ENCODE measurements around the gene GRIK3.
"Not testable (repeated sequence)": the region's sequence is repeated elsewhere in the genome, so short reads cannot be mapped to it uniquely, and the experiment has no call there.

The GRIK3 gene

DNA sequence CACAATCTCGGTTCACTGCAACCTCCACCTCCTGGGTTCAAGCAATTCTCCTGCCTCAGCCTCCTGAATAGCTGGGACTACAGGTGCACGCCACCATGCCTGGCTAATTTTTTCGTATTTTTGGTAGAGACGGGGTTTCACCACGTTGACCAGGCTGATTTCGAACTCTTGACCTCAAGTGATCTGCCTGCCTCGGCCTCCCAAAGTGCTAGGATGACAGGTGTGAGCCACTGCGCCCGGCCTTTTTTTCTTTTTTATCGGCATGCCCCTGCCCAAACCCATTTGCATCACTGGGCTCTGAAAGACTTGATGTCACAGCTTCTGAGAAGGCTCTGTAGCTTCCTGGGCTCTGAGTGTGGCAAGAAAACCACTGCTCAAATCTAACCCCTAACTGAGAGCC lies 125.0 kb downstream of the GRIK3 start:
- not testable (repeated sequence) for DNase-seq (ENCODE audit: low read depth)

DNA sequence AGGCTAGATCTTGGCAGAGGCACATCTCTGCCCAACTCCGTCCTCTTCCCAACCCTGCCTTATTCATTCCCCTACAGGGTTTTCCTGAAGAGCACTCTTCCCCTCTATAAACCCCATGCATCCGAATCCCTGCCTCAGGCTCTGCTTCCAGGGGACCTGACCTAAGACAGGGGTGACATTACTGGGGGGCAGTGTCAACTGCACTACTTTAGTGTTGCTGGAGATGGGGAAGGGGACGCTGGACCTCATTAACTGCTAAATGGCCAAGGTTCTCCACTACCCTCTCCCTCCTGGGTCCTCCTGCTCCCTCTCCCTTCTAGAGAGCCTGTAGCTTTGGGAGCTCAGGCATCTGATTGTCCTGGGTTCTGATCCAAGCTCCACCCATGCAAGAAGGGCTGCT lies 126.2 kb downstream of the GRIK3 start:
- no peak for DNase-seq (ENCODE audit: low read depth)

GRCh38 chr1:36906555-36906954 lies 127.8 kb downstream of the GRIK3 start:
- no peak for DNase-seq (ENCODE audit: low read depth)

DNA sequence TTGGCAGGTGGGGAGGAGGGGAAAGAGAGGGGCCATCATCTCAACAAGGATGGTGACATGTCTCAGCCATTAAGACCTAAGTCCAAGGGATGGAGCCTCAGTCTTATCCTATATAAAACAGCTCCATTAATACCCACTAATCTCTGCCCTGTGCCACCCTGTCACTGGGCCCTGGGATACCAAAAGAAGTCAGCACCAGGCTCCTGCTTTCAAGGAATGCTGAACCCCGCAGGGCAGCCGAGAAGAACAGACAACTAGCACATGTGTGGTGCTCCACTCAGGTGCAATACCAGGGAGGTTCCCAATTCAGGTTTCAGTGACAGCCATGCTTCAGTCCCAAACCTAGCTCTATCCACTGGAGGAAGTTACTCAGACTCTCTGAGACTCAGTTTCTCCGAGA lies 128.4 kb downstream of the GRIK3 start:
- no peak for DNase-seq (ENCODE audit: low read depth)

- DNase-seq (ENCODE audit: low read depth), result no peak
Measured at GRCh38 chr1:36900128-36900527, 134.2 kb downstream of the GRIK3 start.

GRCh38 chr1:36897813-36898212 lies 136.5 kb downstream of the GRIK3 start:
- not testable (repeated sequence) for DNase-seq (ENCODE audit: low read depth)

- DNase-seq (ENCODE audit: low read depth), result no peak
Measured at GRCh38 chr1:36894824-36895223, 139.5 kb downstream of the GRIK3 start.

DNA sequence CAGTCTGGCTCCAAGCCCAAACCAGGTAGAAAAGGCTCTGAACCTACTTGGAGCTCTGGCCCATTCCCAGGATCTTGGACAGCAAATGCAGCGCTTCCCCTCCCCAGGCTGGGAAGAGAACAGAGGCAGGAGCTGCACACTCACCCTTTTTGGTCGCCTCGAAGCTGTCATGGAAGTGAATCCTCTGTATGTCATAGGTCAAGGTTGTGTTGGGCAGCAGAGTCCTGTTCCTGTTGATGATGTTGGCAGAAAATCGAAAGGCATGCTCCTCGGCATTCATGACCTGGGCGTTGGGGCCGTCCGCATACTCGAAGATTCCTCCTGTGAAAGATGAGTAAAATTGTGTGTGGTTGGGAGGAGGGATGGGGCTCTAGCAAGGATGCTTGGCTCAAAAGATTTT lies 143.5 kb downstream of the GRIK3 start:
- DNase-seq (ENCODE audit: low read depth), result no peak

GRCh38 chr1:36889478-36890226 lies 144.7 kb downstream of the GRIK3 start:
- DNase-seq (ENCODE audit: low read depth), result no peak

DNA sequence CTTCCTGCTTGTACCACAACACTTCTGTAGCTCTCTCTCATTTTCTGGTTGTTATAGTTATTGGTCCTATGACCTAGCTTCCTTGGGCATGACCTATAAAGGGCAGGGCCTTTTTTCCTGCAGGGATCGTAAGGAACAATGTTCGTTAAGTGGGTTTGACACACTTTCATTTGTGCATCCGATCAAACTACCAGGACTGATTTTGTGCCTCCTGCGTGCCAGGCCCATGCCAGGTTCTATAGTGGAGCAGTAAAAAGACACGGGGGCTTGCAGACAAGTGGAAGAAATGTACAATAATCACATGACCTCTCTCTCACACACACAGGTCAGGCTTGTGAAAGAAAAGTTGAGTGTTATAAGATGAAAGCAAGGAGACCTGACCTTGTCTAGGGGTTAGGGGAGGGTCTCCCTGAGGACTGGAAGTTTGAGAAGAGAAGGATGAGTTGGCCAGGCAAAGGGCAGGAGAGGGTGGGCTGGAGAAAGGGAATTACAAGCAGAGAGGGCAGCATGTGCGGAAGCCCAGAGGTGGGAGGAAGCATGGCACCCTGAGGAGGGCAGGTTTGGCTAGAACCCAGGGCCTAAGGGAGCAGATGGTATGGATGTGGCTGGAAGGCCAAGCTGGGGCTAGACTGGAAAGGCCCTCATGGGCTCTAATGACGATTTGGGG lies 145.4 kb downstream of the GRIK3 start:
- DNase-seq (ENCODE audit: low read depth), result no peak

DNA sequence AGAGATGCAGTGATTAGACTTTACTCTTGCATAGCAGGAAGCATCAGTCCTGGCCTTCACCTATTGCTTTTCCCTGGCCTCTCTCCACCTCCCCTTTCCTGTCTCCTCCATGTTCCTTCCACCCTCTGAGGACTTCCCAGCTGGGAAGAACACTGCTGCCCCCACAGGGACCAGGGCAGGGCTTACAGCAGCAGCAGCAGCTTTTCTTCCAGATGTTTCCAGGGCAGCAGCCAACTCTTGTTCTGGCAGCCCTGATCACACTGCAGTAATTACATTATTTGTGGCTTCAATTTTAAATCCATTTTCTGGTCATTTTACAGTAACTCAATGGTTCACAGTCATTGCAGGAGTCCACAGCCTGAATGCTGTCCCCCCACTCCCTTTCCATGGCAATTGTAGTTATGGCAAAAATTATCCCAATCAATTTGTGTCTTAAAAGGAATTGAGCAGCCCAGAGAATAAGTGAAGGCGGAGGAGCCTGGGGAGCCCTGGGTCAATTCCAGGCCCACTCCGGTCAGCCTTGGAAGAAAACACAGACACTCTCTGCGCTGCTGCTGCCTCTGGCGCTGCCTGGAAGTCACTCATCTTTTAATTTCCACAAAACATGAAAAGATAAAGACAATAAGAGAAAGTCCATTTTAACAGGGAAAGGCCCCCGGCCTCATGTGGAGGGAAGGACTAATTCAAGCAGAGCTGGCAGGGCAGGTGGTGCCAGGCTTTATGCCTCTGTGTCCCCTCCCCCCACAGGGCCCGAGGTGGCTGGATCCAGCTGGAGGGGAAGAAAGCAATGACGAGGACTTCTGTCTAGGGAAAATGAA lies 148.6 kb downstream of the GRIK3 start:
- no peak for DNase-seq (ENCODE audit: low read depth)

DNA sequence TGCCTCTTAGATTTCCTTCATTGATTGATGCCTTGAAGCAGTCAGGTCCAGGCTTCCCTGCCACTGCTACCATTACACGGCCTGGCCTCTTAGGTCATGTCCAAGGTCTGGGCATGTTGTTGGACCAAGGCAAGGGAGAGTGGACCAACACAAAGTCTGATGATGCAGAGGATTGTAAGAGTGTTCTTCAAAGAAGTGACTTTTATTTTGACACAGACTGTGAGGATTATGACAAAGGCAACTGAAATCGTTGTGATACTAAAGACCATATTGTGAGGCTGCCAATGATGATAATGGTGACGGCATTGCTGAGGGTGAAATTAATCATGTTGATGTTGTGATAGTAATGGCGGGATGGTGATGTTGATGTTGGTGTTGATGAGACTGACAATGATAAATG lies 149.5 kb downstream of the GRIK3 start:
- no peak for DNase-seq (ENCODE audit: low read depth)

DNA sequence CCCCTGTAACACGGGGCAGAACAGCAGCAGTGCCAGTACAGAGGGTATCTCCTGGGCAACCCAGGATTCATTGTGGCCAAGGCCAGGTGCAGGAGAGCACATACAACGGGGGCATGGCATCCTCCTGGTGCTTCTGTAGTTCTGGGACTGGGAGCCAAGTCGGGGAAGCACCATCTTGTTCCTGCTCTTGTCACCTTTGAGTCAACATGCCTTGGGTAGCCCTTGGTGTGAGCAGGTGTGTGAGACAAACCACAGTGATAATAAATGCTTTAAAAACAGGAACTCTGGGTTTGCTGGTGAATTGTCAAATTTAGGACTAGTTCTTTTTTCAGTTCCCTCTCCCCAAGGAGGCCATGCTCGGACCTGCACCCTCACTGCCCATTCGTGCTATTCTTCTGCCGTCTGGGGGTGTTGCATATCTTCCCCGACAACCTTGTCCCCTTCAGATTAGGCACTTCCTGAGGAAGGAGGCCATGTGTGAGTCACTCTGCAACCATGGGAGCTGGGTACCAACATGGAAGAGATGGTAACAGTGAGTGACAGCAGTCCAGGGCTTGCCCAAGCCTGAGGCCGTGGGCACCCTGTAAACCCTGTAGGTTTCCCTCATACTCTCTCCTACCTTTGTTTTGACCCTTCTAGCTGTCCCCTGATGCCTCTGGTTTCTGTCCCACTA lies 150.2 kb downstream of the GRIK3 start:
- no peak for DNase-seq (ENCODE audit: low read depth)

DNA sequence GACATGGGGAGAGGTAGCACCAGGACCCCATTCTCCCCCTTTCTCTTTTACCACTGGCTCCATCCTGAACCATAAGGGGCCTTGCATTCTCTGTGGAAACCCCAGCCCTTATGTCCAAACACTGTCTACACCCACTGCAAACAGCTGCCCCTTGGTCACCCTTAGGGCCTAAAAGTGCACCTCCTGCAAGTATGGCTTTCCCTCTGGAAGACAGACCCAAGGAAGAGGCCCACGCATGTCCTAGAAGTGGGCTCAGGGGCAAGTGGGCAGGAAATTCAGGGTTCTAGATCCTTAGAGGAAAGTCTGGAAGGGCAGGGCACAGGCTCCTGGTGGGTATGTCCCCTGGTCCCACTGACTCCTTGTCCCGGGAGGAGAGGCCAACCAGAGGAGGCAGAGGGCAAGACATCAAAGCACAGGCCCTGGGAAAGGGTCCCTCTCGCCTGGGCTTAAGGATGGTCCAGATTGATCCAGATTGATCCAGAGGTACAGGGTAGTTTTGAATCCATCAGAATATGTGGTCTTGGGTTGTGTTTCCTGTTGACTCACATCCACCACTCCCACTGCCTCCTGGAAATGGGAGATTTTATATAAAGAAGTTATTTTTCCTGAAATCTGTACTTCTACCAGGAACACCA lies 150.9 kb downstream of the GRIK3 start:
- DNase-seq (ENCODE audit: low read depth), result no peak

DNA sequence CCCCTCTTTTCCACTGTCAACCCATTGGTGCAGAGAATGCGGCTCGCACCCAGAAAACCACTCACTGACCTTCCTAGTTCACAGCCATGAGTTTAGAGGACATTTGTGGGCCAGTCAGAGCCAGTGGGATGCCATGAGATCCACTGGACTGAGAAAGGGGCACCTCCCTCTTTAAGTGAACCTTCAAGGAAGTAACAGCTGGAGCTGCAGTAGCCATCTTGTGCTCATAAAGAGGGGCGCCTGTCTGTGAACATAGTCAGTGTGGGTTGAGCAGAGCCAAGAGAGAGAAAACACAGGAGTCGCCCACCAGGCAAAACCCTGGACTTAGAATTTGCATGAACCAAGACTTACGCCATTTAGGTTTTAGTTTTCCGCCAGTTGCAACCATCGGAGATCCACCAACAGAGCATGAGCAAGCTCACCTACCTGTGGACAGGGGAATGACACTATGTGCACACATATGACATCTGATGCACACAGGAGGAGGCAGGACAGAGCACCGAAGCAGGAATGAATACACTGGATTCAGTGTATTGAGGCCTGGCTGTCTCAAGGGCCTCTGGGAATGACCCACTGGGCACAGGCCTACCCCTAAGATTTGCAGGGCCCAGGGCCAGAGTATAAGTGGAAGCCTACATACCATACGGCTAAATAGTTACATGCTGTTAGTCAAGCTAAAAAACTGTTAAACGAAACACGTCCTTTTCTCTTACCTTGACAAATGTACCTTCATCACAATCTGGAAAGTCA lies 151.6 kb downstream of the GRIK3 start:
- DNase-seq (ENCODE audit: low read depth), result no peak

DNA sequence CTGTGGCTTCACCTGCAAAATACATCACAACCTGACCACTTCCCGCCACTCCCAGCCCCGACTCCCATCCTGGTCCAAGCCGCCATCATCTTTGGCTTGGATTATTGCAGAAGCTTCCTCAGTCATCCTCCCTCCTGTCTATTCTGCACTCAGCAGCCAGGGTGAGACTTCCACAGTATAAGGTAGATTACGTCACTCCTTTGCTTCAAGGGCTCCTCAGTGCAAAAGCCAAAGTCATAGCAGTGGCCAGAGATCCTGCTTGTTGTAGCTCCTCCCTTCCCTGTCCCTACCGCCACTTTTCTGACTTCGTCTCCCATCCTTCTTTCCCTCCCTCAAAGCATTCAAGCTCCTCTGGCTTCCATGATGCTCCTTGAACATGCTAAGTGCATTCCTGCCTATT lies 152.8 kb downstream of the GRIK3 start:
- DNase-seq (ENCODE audit: low read depth), result no peak

GRCh38 chr1:36881068-36881405 lies 153.3 kb downstream of the GRIK3 start:
- no peak for DNase-seq (ENCODE audit: low read depth)

DNA sequence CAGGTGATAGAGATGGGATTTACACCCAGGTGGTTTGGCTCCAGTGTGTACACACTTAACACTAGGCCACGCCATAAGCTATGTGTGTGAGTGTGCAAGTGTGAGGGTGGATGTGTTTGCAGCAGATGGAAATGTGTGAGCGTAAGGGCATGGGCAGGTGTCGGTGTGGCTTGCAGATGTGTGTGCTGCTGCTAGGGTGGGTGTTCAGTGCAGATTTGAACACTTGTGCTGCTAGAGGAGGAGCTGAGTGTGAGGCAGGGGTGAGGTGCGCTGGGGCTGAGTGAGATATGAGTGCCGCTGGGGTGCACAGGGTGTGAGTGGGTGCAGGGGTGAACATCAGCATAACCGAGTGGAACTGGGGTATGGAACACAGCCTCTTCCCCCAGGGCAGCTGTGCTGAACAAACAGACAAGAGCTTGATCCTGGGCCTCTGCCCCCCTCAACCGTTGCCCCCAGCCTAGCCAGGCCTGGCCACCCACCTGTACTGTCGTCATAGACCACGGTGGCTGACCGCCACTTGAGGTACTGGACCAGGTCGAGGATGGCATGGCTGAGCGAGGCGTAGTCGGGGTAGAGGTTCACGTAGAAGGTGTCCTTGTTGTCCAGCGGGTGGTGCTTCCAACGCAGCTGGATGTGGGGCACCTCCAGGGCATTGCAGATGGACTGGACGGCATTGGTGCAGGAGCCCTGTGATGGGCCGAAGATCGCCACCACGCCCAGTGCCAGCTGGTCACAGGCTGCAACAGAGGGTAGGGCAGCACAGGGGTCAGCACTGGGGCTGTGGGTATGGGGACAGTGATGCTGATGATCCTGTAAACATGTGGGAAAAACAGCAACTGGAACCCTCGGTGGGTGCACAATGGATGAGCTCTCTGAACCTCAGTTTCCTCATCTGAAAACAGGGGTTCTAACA lies 153.9 kb downstream of the GRIK3 start:
- DNase-seq (ENCODE audit: low read depth), result no peak

DNA sequence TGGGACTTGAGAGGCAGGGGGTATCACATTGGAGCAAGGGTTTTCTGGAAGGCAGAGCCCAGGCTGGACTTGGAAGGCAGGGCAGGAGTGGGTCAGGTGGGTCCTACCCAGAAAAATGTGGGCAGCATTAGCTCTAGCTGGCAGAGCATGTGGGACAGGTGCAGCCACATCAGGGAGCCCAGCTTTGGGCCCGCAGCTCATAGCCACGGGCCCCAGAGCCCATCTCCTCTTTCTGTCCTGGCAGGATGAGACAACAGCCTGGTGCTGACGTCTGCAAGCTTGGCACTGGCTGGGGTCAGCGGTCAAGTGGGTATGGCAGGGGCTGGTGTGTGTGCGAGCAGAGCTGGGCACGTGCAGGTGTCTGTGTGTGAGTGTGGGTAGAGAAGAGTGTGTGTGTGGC lies 154.7 kb downstream of the GRIK3 start:
- DNase-seq (ENCODE audit: low read depth), result no peak

GRCh38 chr1:36876990-36877389 lies 157.3 kb downstream of the GRIK3 start:
- no peak for DNase-seq (ENCODE audit: low read depth)
